Muscle layer of duodenum (tissue), 2 donors: Measurements from ENCODE around the gene CCM2L.

ENCODE experiments used
- H3K27ac ChIP-seq: one replicate; pipeline ENCODE4 v1.7.0; 2013; ENCODE audit warnings: mild to moderate bottlenecking, low read length
- H3K27me3 ChIP-seq: one replicate; pipeline ENCODE4 v1.7.0; 2013; ENCODE audit warnings: low read depth, mild to moderate bottlenecking, control low read depth, low read length
- H3K36me3 ChIP-seq, 2 donors: one replicate each; pipeline ENCODE4 v1.7.0; 2013; ENCODE audit warnings: low read length in 2 of 2, control low read depth in 1 of 2, mild to moderate bottlenecking in 1 of 2; ENCODE audit not compliant: insufficient read depth in 2 of 2, control insufficient read depth in 1 of 2
- H3K4me1 ChIP-seq, 2 donors: one replicate each; pipeline ENCODE4 v1.7.0; 2013; ENCODE audit warnings: low read length in 2 of 2, mild to moderate bottlenecking in 2 of 2, control low read depth in 1 of 2, moderate library complexity in 1 of 2; ENCODE audit not compliant: insufficient read depth in 2 of 2, control insufficient read depth in 1 of 2
- H3K4me3 ChIP-seq, 2 donors: one replicate each; pipeline ENCODE4 v1.7.0; 2013; ENCODE audit warnings: low read length in 2 of 2, low read depth in 1 of 2, mild to moderate bottlenecking in 1 of 2
- H3K9me3 ChIP-seq, 2 donors: one replicate each; pipeline ENCODE4 v1.7.0; 2013; ENCODE audit warnings: low read length in 2 of 2, control low read depth in 1 of 2, mild to moderate bottlenecking in 1 of 2; ENCODE audit not compliant: control insufficient read depth in 1 of 2
- donor health status: healthy.

The CCM2L gene

GRCh38 chr20:31998246-31998645, 12.0 kb upstream of the CCM2L start:
- no peaks in the 10 kb centered on the region for H3K9me3 ChIP-seq
- H3K36me3 ChIP-seq = no peaks in the 10 kb centered on the region
- H3K4me1 ChIP-seq = no peaks in the 10 kb centered on the region
- H3K27me3 ChIP-seq = peaks cover 4% of the 10 kb centered on the region
- H3K4me3 ChIP-seq = no peak overlapping the region
- no peak overlapping the region for H3K27ac ChIP-seq

DNA sequence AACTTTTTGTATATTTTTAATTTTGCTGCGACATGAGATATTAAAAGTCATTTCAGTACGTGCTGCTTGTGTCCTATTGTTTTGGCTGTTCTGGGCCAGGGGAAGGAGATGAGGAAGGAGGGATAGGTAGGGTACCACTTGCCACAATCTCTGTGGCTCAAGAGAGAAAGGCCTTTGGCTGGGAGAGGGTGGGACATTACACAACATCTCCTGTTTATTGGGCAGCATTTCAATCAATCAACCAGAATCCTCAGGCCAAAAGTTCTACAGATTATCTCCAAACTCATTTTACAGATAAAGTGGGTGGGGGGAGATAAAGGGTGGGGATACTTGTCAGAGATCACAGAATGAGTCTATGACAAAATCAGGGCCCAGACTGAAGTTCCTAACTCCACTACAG, 6.9 kb upstream of the CCM2L start:
- Histone ChIP-seq H3K27ac (no peak overlapping the region), H3K4me3 (no peak overlapping the region), H3K4me1 (no peaks in the 10 kb centered on the region), H3K36me3 (no peaks in the 10 kb centered on the region), H3K9me3 (no peaks in the 10 kb centered on the region), H3K27me3 (no peaks in the 10 kb centered on the region)

DNA sequence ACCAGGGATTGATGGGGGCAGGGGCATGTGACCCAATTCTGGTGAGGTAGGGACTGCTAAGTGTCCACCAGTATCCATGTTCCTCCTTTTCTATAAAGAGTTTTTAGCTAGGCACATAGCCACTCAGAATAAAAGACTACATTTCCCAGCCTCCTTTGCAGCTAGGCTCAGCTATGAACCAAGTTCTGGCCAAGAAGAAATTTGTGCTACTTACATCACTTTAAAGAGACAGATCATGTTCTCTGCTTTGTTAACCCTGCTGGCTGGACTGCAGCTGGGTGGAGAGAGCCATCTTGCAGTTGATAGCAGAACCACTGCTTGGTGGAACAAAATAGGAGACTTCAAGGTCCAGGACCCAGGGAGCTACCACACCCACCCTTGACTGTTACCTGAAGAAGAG, 5.3 kb upstream of the CCM2L start:
- H3K4me1 ChIP-seq = no peaks in the 10 kb centered on the region
- H3K36me3 ChIP-seq = no peaks in the 10 kb centered on the region
- H3K27me3 ChIP-seq = no peaks in the 10 kb centered on the region
- no peak overlapping the region for H3K4me3 ChIP-seq
- no peak overlapping the region for H3K27ac ChIP-seq
- H3K9me3 ChIP-seq = no peaks in the 10 kb centered on the region

GRCh38 chr20:32006053-32006452, 4.2 kb upstream of the CCM2L start:
- Histone ChIP-seq H3K27ac (no peak overlapping the region), H3K4me3 (no peak overlapping the region), H3K36me3 (no peaks in the 10 kb centered on the region), H3K9me3 (no peaks in the 10 kb centered on the region), H3K4me1 (no peaks in the 10 kb centered on the region), H3K27me3 (no peaks in the 10 kb centered on the region)

- no peaks in the 10 kb centered on the region for H3K36me3 ChIP-seq
- H3K4me3 ChIP-seq = no peak overlapping the region
- no peaks in the 10 kb centered on the region for H3K27me3 ChIP-seq
- H3K27ac ChIP-seq = no peak overlapping the region
- H3K9me3 ChIP-seq = no peaks in the 10 kb centered on the region
- no peaks in the 10 kb centered on the region for H3K4me1 ChIP-seq
These were observed 3.1 kb upstream of the CCM2L start for GRCh38 chr20:32006841-32007786.

GRCh38 chr20:32007787-32008616, 2.2 kb upstream of the CCM2L start:
- H3K27ac ChIP-seq = no peak overlapping the region
- no peaks in the 10 kb centered on the region for H3K27me3 ChIP-seq
- H3K36me3 ChIP-seq = no peaks in the 10 kb centered on the region
- no peaks in the 10 kb centered on the region for H3K9me3 ChIP-seq
- H3K4me1 ChIP-seq = no peaks in the 10 kb centered on the region
- no peak overlapping the region for H3K4me3 ChIP-seq

GRCh38 chr20:32009564-32009963, 674 bp upstream of the CCM2L start:
- Histone ChIP-seq H3K27me3 (no peaks in the 10 kb centered on the region), H3K9me3 (no peaks in the 10 kb centered on the region), H3K27ac (no peak overlapping the region), H3K36me3 (no peaks in the 10 kb centered on the region), H3K4me3 (no peak overlapping the region), H3K4me1 (no peaks in the 10 kb centered on the region)

DNA sequence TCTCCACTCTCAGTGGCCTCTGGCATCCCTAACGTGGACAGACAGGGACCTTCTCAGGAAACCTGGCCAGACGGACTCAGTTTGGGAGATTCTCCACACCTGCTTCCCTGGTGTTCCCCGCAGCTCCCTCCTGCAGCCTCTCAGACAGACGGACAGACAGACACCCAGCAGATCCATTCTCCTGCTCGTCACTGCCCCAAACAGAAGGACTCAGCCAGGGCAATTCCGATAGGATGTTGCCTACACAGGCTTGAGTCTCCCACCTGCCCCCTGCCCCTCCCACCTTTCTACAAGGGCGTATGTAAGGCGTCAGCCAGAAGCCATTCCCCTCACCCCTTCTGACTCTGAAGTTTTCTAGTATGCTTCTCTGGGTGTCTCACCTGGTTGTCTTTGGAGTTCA, 428 bp downstream of the CCM2L start:
- H3K27ac ChIP-seq = no peak overlapping the region
- H3K36me3 ChIP-seq = no peaks in the 10 kb centered on the region
- no peaks in the 10 kb centered on the region for H3K4me1 ChIP-seq
- H3K4me3 ChIP-seq = no peak overlapping the region
- no peaks in the 10 kb centered on the region for H3K27me3 ChIP-seq
- H3K9me3 ChIP-seq = no peaks in the 10 kb centered on the region

- Histone ChIP-seq H3K36me3 (no peaks in the 10 kb centered on the region), H3K9me3 (no peaks in the 10 kb centered on the region), H3K4me3 (no peak overlapping the region), H3K4me1 (no peaks in the 10 kb centered on the region), H3K27ac (no peak overlapping the region), H3K27me3 (peaks cover 1% of the 10 kb centered on the region)
These were observed 2.0 kb downstream of the CCM2L start for GRCh38 chr20:32012159-32012688.

DNA sequence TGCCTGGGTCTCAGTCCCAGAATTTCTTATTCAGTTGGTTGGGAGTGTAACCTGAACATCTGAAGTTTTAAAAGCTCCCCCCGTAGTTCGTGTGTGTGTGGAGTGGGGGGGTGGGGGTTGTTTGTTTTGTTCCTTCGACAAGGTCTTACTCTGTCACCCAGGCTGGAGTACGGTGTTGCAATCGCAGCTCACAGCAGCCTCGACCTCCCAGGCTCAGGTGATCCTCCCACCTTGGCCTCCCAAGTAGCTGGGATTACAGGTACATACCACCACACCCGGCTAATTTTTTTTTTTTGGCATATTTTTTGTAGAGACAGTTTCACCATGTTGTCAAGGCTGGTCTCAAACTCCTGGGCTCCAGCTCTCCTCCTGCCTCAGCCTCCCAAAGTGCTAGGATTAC, 3.1 kb downstream of the CCM2L start:
- H3K4me1 ChIP-seq = peaks cover 0 to 2% of the 10 kb centered on the region in 2 donors
- H3K4me3 ChIP-seq = no peak overlapping the region
- H3K9me3 ChIP-seq = no peaks in the 10 kb centered on the region
- peaks cover 7% of the 10 kb centered on the region for H3K27me3 ChIP-seq
- no peak overlapping the region for H3K27ac ChIP-seq
- H3K36me3 ChIP-seq = no peaks in the 10 kb centered on the region

DNA sequence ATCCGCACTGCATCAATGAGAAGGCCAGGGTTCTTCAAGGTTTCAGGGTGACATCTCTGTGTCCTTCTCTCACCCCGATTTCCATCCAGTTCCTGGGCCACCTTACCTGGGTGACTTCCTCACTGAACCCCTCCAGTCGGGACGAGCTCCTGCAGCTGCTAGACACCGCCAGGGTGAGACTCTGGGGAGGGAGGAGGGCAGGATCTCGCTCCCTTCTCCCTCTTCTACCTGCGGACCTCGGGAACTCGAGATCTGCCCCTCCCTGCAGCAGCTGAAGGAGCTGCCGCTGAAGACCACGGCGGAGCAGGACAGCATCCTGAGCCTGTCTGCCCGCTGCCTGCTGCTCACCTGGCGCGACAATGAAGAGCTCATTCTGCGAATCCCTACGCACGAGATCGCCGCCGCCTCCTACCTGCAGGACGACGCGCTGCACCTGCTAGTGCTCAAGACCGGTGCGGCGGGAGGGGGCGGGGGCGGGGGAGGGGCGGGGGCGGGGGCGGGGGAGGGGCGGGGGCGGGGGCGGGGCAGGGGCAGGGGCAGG, 7.5 kb downstream of the CCM2L start:
- Histone ChIP-seq H3K36me3 (no peaks in the 10 kb centered on the region), H3K27me3 (peaks cover 21% of the 10 kb centered on the region), H3K27ac (no peak overlapping the region), H3K4me1 (peaks cover 5 to 9% of the 10 kb centered on the region in 2 donors), H3K9me3 (no peaks in the 10 kb centered on the region), H3K4me3 (no peak overlapping the region)
